HG03045 (cell line): ENCODE data around the gene SSC5D.
"Not testable (repeated sequence)": the region's sequence is repeated elsewhere in the genome, so short reads cannot be mapped to it uniquely, and the experiment has no call there.

Source experiments
- ATAC-seq: cut with Tn5 transposase; IDR thresholded peaks from one replicate; pipeline ENCODE4 v1.9.1; 2021; ENCODE audit warnings: mild to moderate bottlenecking, moderate library complexity; ENCODE audit not compliant: unreplicated experiment

The SSC5D gene

DNA sequence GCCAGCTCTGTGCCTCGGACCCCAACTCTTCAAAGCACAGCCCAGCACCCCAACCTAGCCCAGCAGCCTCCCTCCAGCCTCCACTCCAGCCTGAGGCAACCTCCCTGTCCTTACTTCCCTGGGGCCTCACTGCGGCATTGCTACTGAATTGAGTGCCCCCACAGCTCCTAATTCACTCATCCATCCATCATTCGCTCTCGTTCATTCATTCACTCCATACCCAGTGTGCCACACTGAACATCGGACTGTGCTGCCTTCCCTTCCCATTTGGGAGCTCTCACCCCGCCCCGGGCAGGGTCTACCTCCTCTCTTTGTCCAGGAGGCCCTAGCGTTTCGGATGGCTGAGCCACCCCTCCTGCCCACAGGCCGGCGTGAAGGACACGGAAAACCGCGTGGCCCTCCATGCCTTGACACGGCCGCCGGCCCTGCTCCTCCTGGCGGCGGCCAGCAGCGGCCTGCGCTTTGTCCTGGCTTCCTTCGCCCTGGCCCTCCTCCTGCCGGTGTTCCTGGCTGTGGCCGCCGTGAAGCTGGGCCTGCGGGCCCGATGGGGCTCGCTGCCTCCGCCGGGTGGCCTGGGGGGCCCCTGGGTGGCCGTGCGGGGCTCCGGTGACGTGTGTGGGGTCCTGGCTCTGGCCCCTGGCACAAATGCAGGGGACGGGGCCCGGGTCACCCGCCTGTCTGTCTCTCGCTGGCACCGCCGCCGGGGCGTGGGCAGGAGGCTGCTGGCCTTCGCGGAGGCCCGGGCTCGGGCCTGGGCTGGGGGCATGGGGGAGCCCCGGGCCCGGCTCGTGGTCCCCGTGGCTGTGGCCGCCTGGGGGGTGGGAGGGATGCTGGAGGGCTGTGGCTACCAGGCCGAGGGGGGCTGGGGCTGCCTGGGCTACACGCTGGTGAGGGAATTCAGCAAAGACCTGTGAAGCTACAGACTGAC, 1.9 kb upstream of the SSC5D start:
- ATAC-seq = no peak

DNA sequence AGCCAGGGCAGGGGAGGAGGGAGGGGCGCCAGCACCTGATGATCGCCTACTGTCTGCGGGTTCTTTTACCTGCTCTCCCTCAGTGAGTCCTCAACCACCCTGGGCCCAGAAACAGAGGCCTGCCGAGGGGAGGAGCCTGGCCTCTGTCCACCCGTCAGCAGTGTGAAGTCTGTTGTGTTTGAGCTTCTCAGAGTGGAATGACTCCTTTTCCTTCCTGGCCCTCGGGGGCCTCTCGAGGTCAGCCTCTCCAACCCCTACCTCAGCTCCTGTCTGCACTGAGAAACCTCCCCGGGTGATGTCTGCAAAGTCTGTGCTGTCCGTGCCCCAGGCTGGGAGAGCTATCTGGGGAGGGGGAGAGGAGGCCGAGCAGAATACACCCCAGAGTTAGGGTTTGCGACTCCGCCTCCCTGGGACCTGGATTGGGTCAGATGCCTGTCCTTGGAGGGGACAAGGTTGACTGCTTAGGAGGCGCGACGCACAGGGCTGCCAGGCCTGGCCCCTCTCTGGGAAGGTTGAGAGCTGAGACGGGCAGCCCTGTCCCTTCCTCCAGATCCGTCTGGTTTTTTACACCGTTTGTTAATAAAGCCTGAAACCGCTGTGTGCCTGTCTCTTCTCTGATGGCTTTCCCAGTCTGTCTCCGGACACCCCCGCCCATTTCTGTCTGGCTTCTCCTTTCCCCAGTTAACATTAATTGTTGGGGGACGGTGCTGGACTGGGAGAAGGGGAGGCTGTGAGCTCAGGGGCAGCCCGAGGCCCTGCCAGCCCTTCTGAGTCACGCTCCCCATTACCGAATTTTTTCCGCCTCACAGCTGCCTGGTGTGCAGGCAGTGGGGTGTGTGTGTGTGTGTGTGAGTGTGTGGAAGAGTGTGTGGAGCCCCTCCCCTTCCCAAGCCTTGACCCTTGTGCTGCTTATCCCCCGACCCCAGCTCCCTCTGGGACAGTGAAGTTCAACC, 989 bp upstream of the SSC5D start:
- ATAC-seq = no peak

DNA sequence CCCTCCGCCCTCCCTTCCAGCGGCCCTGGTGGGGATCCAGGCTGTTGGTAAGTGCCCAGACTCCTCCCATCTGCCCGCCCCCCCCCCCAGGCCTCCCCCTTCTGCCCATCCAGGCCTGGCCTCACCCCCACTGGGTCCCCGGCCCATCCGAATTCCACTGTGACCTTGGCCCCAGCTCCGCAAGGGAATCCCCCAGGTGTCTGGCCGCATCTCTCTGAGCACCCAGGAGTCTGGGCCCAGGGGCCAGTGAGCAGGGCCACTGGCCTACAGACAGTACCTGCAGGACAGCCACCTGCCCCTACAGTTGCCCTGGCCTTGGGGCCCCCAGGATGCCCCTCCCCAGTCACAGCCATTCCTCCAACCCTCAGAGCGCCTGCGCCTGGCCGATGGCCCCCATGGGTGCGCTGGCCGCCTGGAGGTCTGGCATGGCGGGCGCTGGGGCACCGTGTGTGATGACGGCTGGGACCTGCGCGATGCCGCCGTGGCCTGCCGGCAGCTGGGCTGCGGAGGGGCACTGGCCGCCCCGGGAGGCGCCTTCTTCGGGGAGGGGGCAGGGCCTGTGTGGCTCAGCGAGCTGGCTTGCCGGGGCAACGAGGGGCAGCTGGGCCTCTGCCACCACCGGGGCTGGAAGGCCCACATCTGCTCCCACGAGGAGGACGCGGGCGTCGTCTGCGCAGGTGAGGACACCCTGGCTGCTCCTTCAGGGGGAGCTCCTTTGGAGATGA, 912 bp downstream of the SSC5D start:
- ATAC-seq = no peak

DNA sequence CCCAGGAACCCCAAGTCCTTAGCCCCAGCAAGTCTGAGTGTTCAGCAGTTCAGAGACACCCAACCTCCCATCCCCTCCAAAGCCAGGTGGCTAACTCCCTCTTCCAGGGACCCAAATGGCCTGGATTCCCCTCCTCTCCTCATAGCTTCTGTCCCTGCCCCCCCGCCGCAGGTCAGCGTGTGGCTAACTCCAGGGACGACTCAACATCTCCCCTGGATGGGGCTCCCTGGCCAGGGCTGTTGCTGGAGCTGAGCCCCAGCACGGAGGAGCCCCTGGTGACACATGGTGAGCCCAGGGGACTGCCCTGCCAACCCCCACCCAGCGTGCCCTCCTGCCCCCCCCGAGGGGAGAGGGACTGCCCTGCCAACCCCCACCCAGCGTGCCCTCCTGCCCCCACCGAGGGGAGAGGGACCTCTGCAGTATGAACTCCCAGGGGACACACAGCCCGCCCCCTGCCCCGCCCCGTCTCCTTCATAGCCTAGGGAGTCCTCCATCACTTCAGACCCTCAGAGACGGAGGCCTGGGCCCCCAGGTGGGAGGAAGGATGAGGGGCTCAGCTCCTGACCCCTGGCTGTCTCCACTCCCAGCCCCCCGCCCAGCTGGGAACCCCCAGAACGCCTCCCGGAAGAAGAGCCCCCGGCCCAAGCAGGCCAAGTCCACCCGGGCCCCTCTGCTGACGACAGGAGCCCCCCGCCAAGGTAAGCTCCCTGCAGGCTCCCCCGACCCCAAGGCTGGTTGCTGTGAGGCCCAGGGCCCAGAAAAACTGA, 1.7 kb downstream of the SSC5D start:
- no peak for ATAC-seq

DNA sequence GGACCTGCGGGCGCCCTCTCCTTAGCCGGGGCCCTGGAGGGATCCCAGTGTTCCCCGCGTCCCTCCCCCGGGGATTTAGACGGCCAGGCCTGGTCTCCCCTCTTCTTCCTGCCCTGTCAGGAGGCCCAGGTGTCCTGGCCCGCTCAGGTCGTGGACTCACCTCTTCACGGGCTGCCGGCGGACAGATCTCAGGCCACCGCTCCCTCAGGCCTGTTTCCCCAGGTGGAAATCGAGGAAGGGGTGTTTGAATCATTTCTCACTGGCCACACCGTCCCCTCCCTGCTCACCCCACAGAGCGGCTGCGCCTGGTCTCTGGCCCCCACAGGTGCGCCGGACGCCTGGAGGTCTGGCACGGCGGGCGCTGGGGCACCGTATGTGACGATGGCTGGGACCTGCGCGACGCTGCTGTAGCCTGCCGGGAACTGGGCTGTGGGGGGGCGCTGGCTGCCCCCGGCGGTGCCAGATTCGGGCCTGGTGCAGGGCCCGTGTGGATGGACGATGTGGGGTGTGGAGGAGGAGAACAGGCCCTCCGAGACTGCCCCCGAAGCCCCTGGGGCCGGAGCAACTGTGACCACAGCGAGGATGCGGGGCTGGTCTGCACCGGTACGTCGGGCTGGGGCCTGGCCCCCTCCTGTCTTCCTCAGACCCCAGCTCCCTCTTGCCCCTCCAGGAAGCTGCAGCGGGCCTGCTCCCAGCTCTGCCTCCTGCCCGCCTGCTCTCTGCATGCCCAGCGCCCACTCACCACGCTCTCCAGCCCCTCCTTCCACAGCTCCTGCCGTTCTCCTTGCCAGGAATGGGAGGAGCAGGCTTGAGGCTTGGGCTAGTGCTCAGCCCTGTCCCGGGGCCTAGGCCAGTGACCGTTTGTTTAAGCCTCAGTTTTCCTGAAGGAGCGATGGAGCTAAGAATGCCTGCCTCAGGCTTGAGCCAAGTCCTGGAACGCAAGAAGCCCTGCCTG, 2.5 kb downstream of the SSC5D start:
- no peak for ATAC-seq

DNA sequence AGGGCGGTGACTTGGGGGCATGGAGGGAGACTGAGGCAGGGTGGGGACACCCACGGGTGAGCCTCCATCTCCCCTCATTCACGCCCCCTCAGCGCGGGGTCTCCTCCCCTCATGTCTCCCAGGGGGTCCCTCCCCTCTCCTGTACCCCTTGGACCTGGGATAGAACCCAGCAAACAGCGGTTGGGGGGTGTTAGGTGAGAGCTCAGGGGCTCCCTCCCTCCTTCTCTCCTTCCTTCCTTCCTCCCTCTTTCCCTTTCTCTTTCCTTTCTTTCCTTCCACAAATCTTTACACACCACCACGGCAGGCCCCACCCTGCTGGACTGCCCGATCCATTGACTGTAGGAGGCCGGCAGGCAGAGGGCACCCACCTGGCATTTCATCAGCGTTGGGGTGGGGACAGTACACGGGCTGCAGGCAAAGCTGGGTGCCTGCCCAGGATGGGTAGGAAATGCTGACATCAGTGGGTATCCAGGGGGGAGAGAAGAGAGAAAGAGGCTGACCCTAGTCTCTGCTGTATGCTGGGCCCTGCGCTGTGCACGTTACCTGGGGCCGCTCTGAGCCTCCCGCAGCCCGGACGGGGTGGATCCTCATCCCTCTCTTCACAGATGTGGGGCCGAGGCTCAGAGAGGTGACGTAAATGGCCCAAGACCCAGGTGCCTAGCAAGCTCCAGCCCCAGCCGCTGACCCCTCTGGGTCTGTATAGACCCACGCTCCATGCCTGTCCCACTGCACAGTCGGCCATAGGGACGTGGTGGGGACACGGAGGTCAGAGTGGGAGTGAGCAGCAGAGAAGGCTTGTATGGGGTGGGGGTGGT, 3.5 kb downstream of the SSC5D start:
- ATAC-seq = no peak

DNA sequence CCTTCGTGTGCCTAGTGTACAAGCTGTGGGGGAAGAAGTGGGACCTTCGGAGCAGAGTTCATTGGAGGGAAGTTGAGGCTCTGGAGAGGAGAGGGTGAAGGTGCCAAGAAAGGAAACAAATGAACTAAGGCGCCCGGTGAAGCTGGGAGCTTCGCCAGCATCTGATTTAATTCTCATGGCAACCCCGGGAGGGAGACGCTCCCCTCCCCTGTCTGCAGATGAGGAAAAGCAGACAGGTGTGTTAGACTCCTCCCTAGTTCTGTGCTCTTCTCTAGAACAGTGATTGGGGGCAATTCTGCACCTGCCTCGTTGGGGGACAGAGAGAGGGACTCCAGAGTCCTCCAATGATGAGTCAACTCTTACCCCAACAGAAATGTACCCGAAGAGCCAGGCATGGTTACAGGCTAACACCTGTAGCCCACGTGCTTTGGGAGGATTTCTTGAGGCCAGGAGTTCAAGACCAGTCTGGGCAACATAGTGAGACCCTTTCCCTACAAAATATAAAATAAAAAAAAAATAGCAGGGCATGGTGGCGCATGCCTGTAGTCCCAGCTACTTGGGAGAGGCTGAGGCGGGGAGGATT, 4.2 kb downstream of the SSC5D start:
- no peak for ATAC-seq

DNA sequence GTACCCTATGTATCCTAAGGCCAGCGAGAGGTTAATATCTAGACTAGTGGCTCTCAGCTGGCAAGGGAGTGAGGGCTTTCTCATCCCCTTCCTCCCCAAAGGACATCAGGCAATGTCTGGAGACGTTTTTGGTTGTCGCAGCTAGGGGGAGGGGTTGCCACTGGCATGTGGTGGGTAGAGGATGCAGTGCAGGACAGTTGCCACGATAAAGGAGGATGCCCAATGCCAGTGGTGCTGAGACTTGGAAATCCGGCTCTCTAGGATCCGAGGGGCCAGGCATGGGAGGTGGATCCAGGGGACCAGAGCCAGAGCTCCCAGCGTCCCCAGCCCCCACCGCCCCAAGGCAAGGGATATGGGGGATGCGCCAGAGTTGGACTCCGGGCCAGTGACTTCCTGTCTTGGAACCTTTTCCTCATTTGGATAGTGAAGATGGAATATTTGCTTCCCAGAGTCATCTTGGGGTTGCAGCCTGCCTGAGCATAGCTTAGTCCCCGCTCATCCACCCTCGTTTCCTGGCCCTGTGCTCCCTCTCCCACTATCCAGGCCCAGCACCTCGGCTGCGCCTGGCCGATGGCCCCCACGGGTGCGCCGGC, 4.9 kb downstream of the SSC5D start:
- no peak for ATAC-seq

DNA sequence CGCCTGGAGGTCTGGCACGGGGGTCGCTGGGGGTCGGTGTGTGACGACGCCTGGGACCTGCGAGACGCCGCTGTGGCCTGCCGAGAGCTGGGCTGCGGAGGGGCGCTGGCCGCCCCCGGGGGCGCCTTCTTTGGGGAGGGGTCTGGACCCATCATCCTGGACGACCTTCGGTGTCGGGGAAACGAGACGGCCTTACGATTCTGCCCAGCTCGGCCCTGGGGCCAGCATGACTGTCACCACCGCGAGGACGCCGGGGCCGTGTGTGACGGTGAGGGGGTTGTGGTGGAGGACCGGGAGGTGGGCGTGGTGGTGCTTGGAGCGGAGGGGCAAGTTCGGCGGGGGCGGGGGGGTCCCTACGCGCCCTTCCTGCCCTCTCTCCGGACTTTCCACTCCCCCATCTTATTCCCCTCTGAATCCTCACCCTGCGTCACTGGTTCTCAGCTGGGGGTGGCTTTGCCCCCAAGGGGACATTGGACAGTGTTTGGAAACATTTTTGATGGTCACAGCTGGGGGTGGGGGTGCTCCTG, 5.5 kb downstream of the SSC5D start:
- no peak for ATAC-seq

DNA sequence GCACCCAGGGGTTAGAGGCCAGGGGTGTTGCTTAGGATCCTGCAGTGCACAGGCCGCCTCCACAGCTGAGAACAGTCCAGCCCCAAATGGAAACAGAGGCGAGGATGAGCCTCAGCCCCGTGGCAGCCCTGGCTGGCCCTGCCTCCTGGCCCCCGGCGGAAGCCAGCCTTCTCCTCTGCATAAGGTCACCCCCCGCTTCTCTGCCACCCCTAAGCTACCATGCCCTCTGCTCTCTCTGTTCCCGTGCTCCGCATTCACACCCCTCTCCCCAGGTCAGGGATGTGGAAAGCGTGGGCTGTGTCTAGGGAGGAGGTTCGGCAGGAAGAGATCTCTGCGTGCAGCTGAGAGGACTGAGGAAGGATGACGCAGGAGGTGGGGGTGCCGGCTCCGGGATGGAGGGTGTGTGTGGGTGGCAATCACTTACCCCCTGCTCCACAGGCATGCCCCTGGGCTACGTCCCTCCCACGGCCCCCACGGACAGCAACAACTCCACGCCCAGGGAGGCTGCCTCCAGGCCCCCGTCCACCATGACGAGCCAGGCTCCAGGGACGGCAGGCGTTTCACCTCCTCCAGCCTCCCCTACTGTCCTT, 6.0 kb downstream of the SSC5D start:
- no peak for ATAC-seq

DNA sequence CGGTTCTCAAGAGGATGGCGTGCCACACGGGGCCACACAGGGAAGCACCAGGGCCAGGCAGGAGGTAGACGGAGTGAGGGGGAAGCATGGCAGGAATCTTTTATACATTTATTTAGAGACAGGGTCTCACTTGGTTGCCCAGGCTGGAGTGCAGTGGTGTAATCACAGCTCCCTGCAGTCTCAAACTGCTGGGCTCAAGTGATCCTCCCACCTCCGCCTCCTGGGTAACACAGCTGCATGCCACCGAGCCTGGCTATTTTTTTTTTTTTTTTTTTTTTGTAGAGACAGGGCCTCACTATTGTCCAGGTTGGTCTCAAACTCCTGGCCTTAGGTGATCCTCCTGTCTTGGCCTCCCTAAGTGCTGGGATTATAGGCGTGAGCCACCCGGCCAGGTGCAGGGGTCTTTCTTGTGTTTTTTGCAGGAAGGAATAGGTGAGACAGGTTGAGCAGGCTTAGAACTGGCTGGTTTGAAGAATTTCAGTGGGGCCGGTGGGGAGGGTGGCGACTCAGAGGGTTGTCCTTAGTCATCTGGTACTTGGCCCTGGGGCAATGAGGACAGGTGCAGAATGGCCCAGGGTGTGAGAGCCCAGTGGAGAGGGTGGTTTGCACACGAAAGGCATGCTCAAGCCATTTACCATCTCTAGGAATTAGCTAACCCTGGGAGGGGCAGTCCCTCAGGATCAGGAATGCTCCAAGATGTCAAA, 7.6 kb downstream of the SSC5D start:
- no peak for ATAC-seq

DNA sequence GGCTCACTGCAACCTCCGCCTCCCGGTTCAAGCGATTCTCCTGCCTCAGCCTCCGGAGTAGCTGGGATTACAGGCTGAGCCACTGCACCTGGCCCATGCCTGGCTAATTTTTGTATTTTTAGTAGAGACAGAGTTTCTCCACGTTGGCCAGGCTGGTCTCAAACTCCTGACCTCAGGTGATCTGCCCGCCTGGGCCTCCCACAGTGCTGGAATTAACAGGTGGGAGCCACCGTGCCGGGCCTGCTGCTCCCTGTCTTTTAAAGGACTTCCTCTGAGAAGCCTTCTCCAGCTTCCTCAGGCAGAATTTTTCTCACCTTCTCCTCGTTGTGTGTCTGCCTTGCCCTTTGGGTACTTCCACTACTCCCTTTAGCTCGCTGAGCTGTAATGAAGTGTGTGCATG, 8.6 kb downstream of the SSC5D start:
- ATAC-seq = not testable (repeated sequence)

DNA sequence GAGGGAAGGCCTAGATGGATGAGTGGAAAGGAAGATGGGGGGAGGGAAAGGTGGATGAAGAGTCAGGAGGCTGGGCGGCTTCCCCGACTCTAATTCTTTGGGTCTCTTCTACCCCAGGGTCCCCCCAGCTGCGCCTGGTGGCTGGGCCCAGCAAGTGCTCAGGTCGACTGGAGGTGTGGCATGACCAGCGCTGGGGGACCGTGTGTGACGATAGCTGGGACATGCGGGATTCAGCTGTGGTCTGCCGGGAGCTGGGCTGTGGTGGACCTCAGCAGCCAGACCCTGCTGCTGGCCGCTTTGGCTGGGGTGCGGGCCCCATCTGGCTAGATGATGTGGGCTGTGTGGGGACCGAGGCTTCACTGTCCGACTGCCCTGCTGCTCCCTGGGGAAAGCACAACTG, 9.5 kb downstream of the SSC5D start:
- ATAC-seq = no peak

DNA sequence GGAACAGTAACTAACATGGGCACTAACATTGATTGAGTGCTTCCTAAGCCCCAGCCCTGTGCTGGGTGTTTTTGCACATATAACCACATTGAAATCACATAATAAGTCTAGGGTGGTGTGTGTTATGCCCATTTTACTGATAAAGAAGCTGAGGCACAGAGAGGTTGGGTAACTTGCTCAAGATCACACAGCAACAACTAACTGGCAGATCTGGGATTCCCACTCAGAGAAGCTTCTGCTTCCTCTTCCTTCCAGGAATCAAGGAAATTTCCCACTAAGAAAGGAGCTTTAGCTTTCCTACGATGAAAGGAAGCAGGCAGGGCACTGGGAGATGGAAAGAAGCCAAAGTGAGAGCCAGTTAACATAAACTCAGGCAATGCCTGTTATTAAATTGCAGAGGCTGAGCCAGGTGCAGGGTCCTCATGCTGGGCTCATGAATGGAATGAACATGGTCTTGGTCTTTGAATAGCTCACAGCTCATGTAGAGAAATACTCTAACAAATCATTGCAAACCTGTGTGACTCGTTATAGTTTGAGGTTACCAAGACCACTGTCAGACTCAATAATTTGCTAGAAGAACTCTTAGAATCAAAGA, 10.1 kb downstream of the SSC5D start:
- no peak for ATAC-seq

DNA sequence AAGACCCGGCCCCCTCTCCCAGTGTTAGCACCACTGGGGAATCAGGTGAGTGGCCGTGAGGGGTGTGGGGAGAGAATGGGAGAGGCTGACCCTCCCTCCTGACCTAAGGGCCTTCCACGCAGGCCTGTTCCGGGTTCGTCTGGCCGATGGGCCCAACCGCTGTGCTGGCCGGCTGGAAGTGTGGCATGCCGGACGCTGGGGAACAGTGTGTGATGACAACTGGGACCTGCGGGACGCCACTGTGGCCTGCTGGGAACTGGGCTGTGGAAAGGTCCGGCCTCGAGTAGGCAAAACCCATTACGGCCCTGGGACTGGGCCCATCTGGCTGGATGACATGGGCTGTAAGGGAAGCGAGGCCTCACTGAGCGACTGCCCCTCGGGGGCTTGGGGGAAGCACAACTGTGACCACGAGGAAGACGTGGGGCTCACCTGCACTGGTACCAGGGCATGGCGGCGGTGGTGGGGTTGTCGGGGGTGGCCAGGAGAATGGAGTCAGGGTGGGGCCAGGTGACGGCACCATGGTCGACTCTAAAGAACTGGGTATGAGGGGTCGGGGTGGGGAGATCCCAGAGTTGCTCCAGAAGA, 12.2 kb downstream of the SSC5D start:
- no peak for ATAC-seq
